ENCODE data around the gene SLFN13.
"Not testable (repeated sequence)": the region's sequence is repeated elsewhere in the genome, so short reads cannot be mapped to it uniquely, and the experiment has no call there.

The SLFN13 gene

GRCh38 chr17:35428229-35428628 is 20.3 kb downstream of the SLFN13 start:
- DNase-seq (ENCODE audit: low read depth) = no peak
- Histone ChIP-seq H3K4me3 (ENCODE audit: low read length) (no peak overlapping the region), H3K9ac (ENCODE audit: low read length) (no peak overlapping the region), H3K4me1 (ENCODE audit: control insufficient read depth, insufficient read depth, low read length) (peaks cover 13% of the 10 kb centered on the region), H3K27me3 (replicated peaks; ENCODE audit: control insufficient read depth, insufficient read depth, low read length) (no peaks in the 10 kb centered on the region), H3K9me3 (ENCODE audit: control insufficient read depth, low read length) (no peaks in the 10 kb centered on the region), H3K36me3 (ENCODE audit: control insufficient read depth, insufficient read depth, low read length, severe bottlenecking) (peaks cover 2% of the 10 kb centered on the region)

- Histone ChIP-seq H3K36me3 (ENCODE audit: control insufficient read depth, insufficient read depth, low read length, severe bottlenecking) (peaks cover 31% of the 10 kb centered on the region), H3K4me1 (ENCODE audit: control insufficient read depth, insufficient read depth, low read length) (no peaks in the 10 kb centered on the region), H3K4me3 (ENCODE audit: low read length) (no peak overlapping the region), H3K9me3 (ENCODE audit: control insufficient read depth, low read length) (no peaks in the 10 kb centered on the region), H3K27me3 (replicated peaks; ENCODE audit: control insufficient read depth, insufficient read depth, low read length) (no peaks in the 10 kb centered on the region), H3K9ac (ENCODE audit: low read length) (no peak overlapping the region)
- no peak for DNase-seq (ENCODE audit: low read depth)
Measured at GRCh38 chr17:35423761-35424160, 24.8 kb downstream of the SLFN13 start.

GRCh38 chr17:35421069-35421468 is 27.5 kb downstream of the SLFN13 start:
- not testable (repeated sequence) for H3K4me1 ChIP-seq (ENCODE audit: control insufficient read depth, insufficient read depth, low read length); H3K9me3 ChIP-seq (ENCODE audit: control insufficient read depth, low read length); H3K9ac ChIP-seq (ENCODE audit: low read length); H3K4me3 ChIP-seq (ENCODE audit: low read length); H3K27me3 ChIP-seq (replicated peaks; ENCODE audit: control insufficient read depth, insufficient read depth, low read length); DNase-seq (ENCODE audit: low read depth)
- peaks cover 55% of the 10 kb centered on the region for H3K36me3 ChIP-seq (ENCODE audit: control insufficient read depth, insufficient read depth, low read length, severe bottlenecking)

GRCh38 chr17:35416659-35417058 is 31.9 kb downstream of the SLFN13 start:
- Histone ChIP-seq H3K4me3 (ENCODE audit: low read length) (no peak overlapping the region), H3K4me1 (ENCODE audit: control insufficient read depth, insufficient read depth, low read length) (no peaks in the 10 kb centered on the region), H3K36me3 (ENCODE audit: control insufficient read depth, insufficient read depth, low read length, severe bottlenecking) (peaks cover 66% of the 10 kb centered on the region), H3K27me3 (replicated peaks; ENCODE audit: control insufficient read depth, insufficient read depth, low read length) (no peaks in the 10 kb centered on the region), H3K9me3 (ENCODE audit: control insufficient read depth, low read length) (no peaks in the 10 kb centered on the region), H3K9ac (ENCODE audit: low read length) (no peak overlapping the region)
- no peak for DNase-seq (ENCODE audit: low read depth)

GRCh38 chr17:35414707-35415106 is 33.9 kb downstream of the SLFN13 start:
- H3K4me3 ChIP-seq (ENCODE audit: low read length); H3K27me3 ChIP-seq (replicated peaks; ENCODE audit: control insufficient read depth, insufficient read depth, low read length); DNase-seq (ENCODE audit: low read depth); H3K9me3 ChIP-seq (ENCODE audit: control insufficient read depth, low read length); H3K4me1 ChIP-seq (ENCODE audit: control insufficient read depth, insufficient read depth, low read length); H3K9ac ChIP-seq (ENCODE audit: low read length): not testable (repeated sequence)
- peaks cover 76% of the 10 kb centered on the region for H3K36me3 ChIP-seq (ENCODE audit: control insufficient read depth, insufficient read depth, low read length, severe bottlenecking)

- Histone ChIP-seq H3K9ac (ENCODE audit: low read length) (no peak overlapping the region), H3K36me3 (ENCODE audit: control insufficient read depth, insufficient read depth, low read length, severe bottlenecking) (peaks cover 77% of the 10 kb centered on the region), H3K9me3 (ENCODE audit: control insufficient read depth, low read length) (no peaks in the 10 kb centered on the region), H3K4me3 (ENCODE audit: low read length) (no peak overlapping the region), H3K4me1 (ENCODE audit: control insufficient read depth, insufficient read depth, low read length) (no peaks in the 10 kb centered on the region), H3K27me3 (replicated peaks; ENCODE audit: control insufficient read depth, insufficient read depth, low read length) (no peaks in the 10 kb centered on the region)
- DNase-seq (ENCODE audit: low read depth) = no peak
Measured at GRCh38 chr17:35414247-35414646, 34.3 kb downstream of the SLFN13 start.

- H3K27me3 ChIP-seq (replicated peaks; ENCODE audit: control insufficient read depth, insufficient read depth, low read length) = no peaks in the 10 kb centered on the region
- H3K4me3 ChIP-seq (ENCODE audit: low read length) = no peak overlapping the region
- no peak for DNase-seq (ENCODE audit: low read depth)
- no peak overlapping the region for H3K9ac ChIP-seq (ENCODE audit: low read length)
- H3K4me1 ChIP-seq (ENCODE audit: control insufficient read depth, insufficient read depth, low read length) = no peaks in the 10 kb centered on the region
- H3K36me3 ChIP-seq (ENCODE audit: control insufficient read depth, insufficient read depth, low read length, severe bottlenecking) = peaks cover 35% of the 10 kb centered on the region
- H3K9me3 ChIP-seq (ENCODE audit: control insufficient read depth, low read length) = no peaks in the 10 kb centered on the region
Measured at GRCh38 chr17:35407531-35407930, 41.0 kb downstream of the SLFN13 start.

- Histone ChIP-seq H3K9me3 (ENCODE audit: control insufficient read depth, low read length) (no peaks in the 10 kb centered on the region), H3K4me3 (ENCODE audit: low read length) (no peak overlapping the region), H3K36me3 (ENCODE audit: control insufficient read depth, insufficient read depth, low read length, severe bottlenecking) (peaks cover 28% of the 10 kb centered on the region), H3K9ac (ENCODE audit: low read length) (no peak overlapping the region), H3K4me1 (ENCODE audit: control insufficient read depth, insufficient read depth, low read length) (no peaks in the 10 kb centered on the region), H3K27me3 (replicated peaks; ENCODE audit: control insufficient read depth, insufficient read depth, low read length) (no peaks in the 10 kb centered on the region)
- DNase-seq (ENCODE audit: low read depth) = no peak
Measured at GRCh38 chr17:35406568-35406967, 42.0 kb downstream of the SLFN13 start.

GRCh38 chr17:35404360-35404759 is 44.2 kb downstream of the SLFN13 start:
- Histone ChIP-seq H3K36me3 (ENCODE audit: control insufficient read depth, insufficient read depth, low read length, severe bottlenecking) (peaks cover 7% of the 10 kb centered on the region), H3K4me3 (ENCODE audit: low read length) (no peak overlapping the region), H3K9me3 (ENCODE audit: control insufficient read depth, low read length) (no peaks in the 10 kb centered on the region), H3K27me3 (replicated peaks; ENCODE audit: control insufficient read depth, insufficient read depth, low read length) (no peaks in the 10 kb centered on the region), H3K4me1 (ENCODE audit: control insufficient read depth, insufficient read depth, low read length) (no peaks in the 10 kb centered on the region), H3K9ac (ENCODE audit: low read length) (no peak overlapping the region)
- no peak for DNase-seq (ENCODE audit: low read depth)

GRCh38 chr17:35393783-35394182 is 54.8 kb downstream of the SLFN13 start:
- H3K9ac ChIP-seq (ENCODE audit: low read length); H3K4me3 ChIP-seq (ENCODE audit: low read length); H3K9me3 ChIP-seq (ENCODE audit: control insufficient read depth, low read length); H3K27me3 ChIP-seq (replicated peaks; ENCODE audit: control insufficient read depth, insufficient read depth, low read length); H3K36me3 ChIP-seq (ENCODE audit: control insufficient read depth, insufficient read depth, low read length, severe bottlenecking); H3K4me1 ChIP-seq (ENCODE audit: control insufficient read depth, insufficient read depth, low read length); DNase-seq (ENCODE audit: low read depth): not testable (repeated sequence)

- no peak overlapping the region for H3K9ac ChIP-seq (ENCODE audit: low read length)
- no peak overlapping the region for H3K4me3 ChIP-seq (ENCODE audit: low read length)
- no peaks in the 10 kb centered on the region for H3K9me3 ChIP-seq (ENCODE audit: control insufficient read depth, low read length)
- DNase-seq (ENCODE audit: low read depth) = peak; percentile 3
- peaks cover 6% of the 10 kb centered on the region for H3K4me1 ChIP-seq (ENCODE audit: control insufficient read depth, insufficient read depth, low read length)
- H3K36me3 ChIP-seq (ENCODE audit: control insufficient read depth, insufficient read depth, low read length, severe bottlenecking) = no peaks in the 10 kb centered on the region
- no peaks in the 10 kb centered on the region for H3K27me3 ChIP-seq (replicated peaks; ENCODE audit: control insufficient read depth, insufficient read depth, low read length)
Measured at GRCh38 chr17:35390663-35391062, 57.9 kb downstream of the SLFN13 start.

GRCh38 chr17:35390156-35390555 is 58.4 kb downstream of the SLFN13 start:
- Histone ChIP-seq H3K4me3 (ENCODE audit: low read length) (no peak overlapping the region), H3K36me3 (ENCODE audit: control insufficient read depth, insufficient read depth, low read length, severe bottlenecking) (no peaks in the 10 kb centered on the region), H3K9me3 (ENCODE audit: control insufficient read depth, low read length) (no peaks in the 10 kb centered on the region), H3K9ac (ENCODE audit: low read length) (no peak overlapping the region), H3K4me1 (ENCODE audit: control insufficient read depth, insufficient read depth, low read length) (peaks cover 6% of the 10 kb centered on the region), H3K27me3 (replicated peaks; ENCODE audit: control insufficient read depth, insufficient read depth, low read length) (no peaks in the 10 kb centered on the region)
- DNase-seq (ENCODE audit: low read depth) = no peak
